Measurements from ENCODE around the gene PRPF8. TPM values are rescaled to one million over a fixed set of nuclear protein-coding genes. Genes with fewer than 3 reads are reported as not detected.
A peak's percentile ranks its signal among the peaks of the same experiment; 100 is the strongest.

Gene PRPF8
- polyA plus RNA-seq, 1 of the 3 experiments (the other 2 are of a cell fraction): 149 TPM

GRCh38 chr17:1709971-1710806, 25.5 kb upstream of the PRPF8 start, which contains the start of gene TLCD2:
Gene TLCD2, minus strand, starts transcription at chr17:1710377. Its CDS starts 135 bp downstream, at chr17:1710242.
- peaks cover 46% of the 10 kb centered on the region for H3K79me2 ChIP-seq (ENCODE audit: insufficient read depth)
- CTCF ChIA-PET: interaction anchor here (1.1 to 1.8 kb wide), 2 partner anchors 7 to 11 kb away, joined by 3 to 8 read pairs; no protein-coding TSS in a partner anchor

More at GRCh38 chr17:1709971-1710806, 25.5 kb upstream of the PRPF8 start, which contains the start of gene TLCD2:
- H4K20me1 ChIP-seq (ENCODE audit: insufficient read depth): peaks cover 47% of the 10 kb centered on the region
- peak within 1 kb of the TSS; percentile 60 for H3K9ac ChIP-seq
- H3K4me1 ChIP-seq (ENCODE audit: control insufficient read depth in 1 of 2, insufficient read depth in 2 of 2, low read depth in 1 of 2, low read length in 1 of 2): peaks cover 13 to 23% of the 10 kb centered on the region in 2 experiments; a peak in 3 of 4 replicates
- peak within 1 kb of the TSS; percentile 88 for H3K4me2 ChIP-seq
- H3K9me3 ChIP-seq: no peaks in the 10 kb centered on the region
- DNase-seq: peak; percentile 87
- H3K27me3 ChIP-seq (ENCODE audit: insufficient read depth): no peaks in the 10 kb centered on the region
- peak within 1 kb of the TSS; percentile 63; the same call in 1 of the 2 replicates for H2AFZ ChIP-seq (ENCODE audit: low read depth)
- H3K4me3 ChIP-seq (ENCODE audit: low read depth in 2 of 2, low read length in 1 of 2): peak within 1 kb of the TSS; percentile 68 to 77
- peak within 1 kb of the TSS; percentile 24 to 26; a peak in 2 of 4 replicates for H3K27ac ChIP-seq (ENCODE audit: low read depth in 2 of 2, low read length in 1 of 2)
- no peaks in the 10 kb centered on the region for H3K9me2 ChIP-seq
- H3F3A ChIP-seq (replicated peaks; ENCODE audit: insufficient read depth): peaks cover 43% of the 10 kb centered on the region
- TF ChIP-seq NFIC (IDR thresholded peaks at IDR 0.05; ENCODE audit: borderline replicate concordance) (no peak), NRF1 (IDR thresholded peaks at IDR 0.05; ENCODE audit: low read depth, low read length) (no peak), TCF12 (IDR thresholded peaks at IDR 0.05) (no peak), EZH2phosphoT487 (IDR thresholded peaks at IDR 0.05; ENCODE audit: borderline replicate concordance, low read depth) (no peak), FOSL2 (IDR thresholded peaks at IDR 0.05; ENCODE audit: borderline replicate concordance, low read depth) (no peak), PBX3 (IDR thresholded peaks at IDR 0.05) (peak; percentile 43; the same call in 1 of the 2 replicates), POLR2AphosphoS5 (IDR thresholded peaks at IDR 0.05; ENCODE audit: low read depth, low read length) (peak; percentile 23; the same call in 1 of the 2 replicates), FOXJ3 (CRISPR knock-in tag; IDR thresholded peaks at IDR 0.05) (no peak), REST (IDR thresholded peaks at IDR 0.05; ENCODE audit: low read depth, low read length) (no peak), JUND (IDR thresholded peaks at IDR 0.05) (no peak), EP300 (IDR thresholded peaks at IDR 0.05; ENCODE audit: borderline replicate concordance in 1 of 2, low read depth in 1 of 2, low read length in 1 of 2) (no peak), SMC3 (IDR thresholded peaks at IDR 0.05; ENCODE audit: low read depth, low read length) (no peak), GABPA (IDR thresholded peaks at IDR 0.05; ENCODE audit: low read depth) (no peak), GATA2 (CRISPR knock-in tag; IDR thresholded peaks at IDR 0.05) (no peak), RAD21 (IDR thresholded peaks at IDR 0.05; ENCODE audit: low read length) (no peak), CHD2 (IDR thresholded peaks at IDR 0.05; ENCODE audit: low read length, partially characterized antibody) (no peak), SIN3A (IDR thresholded peaks at IDR 0.05; ENCODE audit: borderline replicate concordance, low read depth, low read length) (peak; percentile 39; the same call in 1 of the 2 replicates)
- TF ChIP-seq, protein P1, sequence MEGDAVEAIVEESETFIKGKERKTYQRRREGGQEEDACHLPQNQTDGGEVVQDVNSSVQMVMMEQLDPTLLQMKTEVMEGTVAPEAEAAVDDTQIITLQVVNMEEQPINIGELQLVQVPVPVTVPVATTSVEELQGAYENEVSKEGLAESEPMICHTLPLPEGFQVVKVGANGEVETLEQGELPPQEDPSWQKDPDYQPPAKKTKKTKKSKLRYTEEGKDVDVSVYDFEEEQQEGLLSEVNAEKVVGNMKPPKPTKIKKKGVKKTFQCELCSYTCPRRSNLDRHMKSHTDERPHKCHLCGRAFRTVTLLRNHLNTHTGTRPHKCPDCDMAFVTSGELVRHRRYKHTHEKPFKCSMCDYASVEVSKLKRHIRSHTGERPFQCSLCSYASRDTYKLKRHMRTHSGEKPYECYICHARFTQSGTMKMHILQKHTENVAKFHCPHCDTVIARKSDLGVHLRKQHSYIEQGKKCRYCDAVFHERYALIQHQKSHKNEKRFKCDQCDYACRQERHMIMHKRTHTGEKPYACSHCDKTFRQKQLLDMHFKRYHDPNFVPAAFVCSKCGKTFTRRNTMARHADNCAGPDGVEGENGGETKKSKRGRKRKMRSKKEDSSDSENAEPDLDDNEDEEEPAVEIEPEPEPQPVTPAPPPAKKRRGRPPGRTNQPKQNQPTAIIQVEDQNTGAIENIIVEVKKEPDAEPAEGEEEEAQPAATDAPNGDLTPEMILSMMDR (IDR thresholded peaks at IDR 0.05): no peak
- TF ChIP-seq, protein P2, sequence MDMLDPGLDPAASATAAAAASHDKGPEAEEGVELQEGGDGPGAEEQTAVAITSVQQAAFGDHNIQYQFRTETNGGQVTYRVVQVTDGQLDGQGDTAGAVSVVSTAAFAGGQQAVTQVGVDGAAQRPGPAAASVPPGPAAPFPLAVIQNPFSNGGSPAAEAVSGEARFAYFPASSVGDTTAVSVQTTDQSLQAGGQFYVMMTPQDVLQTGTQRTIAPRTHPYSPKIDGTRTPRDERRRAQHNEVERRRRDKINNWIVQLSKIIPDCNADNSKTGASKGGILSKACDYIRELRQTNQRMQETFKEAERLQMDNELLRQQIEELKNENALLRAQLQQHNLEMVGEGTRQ (IDR thresholded peaks at IDR 0.05; ENCODE audit: borderline replicate concordance, low read depth, low read length): no peak
- 13% methylated on average over 32 of the region's 83 CpGs for WGBS (ENCODE audit: low lambda C conversion rate)
- POLR2A ChIA-PET: interaction anchor here (1.6 kb wide), 1 partner anchor 41 kb away, joined by 3 read pairs; no protein-coding TSS in a partner anchor
- H3K36me3 ChIP-seq (replicated peaks in 1 of 2; ENCODE audit: control insufficient read depth in 1 of 2, insufficient read depth in 2 of 2, low read length in 1 of 2): peaks cover 26 to 31% of the 10 kb centered on the region in 2 experiments
